ENCODE data around the gene SAMD4B.
"Not testable (repeated sequence)": the region's sequence is repeated elsewhere in the genome, so short reads cannot be mapped to it uniquely, and the experiment has no call there.

The SAMD4B gene

DNA sequence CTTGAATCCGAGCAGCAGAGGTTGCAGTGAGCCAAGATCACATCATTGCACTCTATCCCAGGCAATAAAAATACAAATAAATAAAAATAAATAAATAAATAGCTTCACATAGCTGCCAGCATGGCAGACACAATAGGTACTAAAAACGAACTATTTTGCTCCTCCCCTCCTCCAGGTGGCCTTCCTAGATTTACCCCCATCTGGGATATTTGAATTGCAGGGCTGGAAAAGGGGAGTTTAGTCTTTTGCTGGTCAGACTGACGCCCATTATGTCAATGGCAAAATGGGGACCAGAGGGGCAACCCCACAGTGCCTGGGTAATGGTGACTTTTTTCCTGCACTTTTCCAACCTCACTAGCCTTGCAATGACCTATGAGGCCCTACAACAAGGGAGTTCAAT lies 5.7 kb upstream of the SAMD4B start:
- DNase-seq (ENCODE audit: low read depth), result no peak

DNA sequence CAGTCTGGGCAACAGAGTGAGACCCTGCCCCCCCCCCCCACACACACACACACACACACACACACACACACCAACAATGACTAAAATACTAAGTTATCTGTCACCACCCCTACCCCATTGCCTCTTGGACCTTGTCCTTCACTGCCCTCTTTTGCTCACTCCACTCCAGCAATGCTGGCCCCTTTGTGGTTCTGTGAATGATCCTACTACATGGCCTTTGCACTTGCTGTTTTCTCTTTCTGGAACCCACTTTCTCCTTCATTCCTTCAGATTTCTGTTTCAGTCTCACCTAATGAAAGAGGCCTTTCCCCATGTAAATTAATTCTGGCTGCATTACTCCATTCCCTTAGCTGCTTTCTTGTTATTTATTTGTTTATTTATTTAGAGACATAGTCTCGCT lies 2.5 kb upstream of the SAMD4B start:
- DNase-seq (ENCODE audit: low read depth), result no peak

DNA sequence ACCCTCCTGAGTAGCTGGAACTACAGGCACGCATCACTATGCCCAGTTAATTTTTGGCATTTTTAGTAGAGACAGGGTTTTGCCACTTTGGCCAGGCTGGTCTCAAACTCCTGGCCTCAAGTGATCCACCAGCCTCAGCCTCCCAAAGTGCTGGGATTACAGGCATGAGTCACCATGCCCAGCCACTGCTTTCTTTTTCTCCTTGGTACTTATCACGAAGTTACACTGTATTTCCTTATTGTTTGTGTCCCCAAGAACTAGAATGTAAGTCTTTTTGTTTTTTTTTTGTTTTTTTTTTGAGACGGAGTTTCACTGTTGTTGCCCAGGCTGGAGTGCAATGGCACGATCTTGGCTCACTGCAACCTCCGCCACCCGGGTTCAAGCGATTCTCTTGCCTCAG lies 2.1 kb upstream of the SAMD4B start:
- DNase-seq (ENCODE audit: low read depth), result not testable (repeated sequence)

DNA sequence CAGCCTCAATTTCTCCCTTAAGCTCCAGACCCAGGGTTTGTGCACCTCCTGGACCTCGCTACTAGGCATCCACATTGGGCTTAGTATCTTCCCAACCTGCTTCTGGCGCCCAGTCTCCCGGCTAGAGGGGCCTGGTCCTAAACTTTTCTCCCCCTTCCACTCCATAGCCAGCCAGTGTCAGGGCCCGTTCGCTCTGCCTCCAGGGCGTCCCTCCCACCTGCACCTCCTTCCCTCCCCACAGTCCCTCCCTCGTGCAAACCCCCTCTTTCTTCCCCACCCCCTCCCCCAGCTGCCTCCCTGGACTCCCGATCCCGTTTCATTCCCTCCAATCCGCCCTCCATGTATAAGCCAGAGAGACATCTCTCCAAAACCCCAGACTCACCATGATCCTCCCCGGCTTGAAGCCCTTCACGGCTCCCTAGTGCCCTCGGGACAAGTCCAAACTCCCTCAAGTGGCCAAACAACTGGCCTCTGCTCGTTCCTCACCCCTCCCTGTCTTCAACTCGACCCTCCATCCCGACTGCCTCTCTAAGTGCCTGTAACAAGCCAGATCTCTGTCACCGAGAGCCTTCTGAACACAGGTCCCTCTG lies 997 bp upstream of the SAMD4B start:
- DNase-seq (ENCODE audit: low read depth), result peak; percentile 29

DNA sequence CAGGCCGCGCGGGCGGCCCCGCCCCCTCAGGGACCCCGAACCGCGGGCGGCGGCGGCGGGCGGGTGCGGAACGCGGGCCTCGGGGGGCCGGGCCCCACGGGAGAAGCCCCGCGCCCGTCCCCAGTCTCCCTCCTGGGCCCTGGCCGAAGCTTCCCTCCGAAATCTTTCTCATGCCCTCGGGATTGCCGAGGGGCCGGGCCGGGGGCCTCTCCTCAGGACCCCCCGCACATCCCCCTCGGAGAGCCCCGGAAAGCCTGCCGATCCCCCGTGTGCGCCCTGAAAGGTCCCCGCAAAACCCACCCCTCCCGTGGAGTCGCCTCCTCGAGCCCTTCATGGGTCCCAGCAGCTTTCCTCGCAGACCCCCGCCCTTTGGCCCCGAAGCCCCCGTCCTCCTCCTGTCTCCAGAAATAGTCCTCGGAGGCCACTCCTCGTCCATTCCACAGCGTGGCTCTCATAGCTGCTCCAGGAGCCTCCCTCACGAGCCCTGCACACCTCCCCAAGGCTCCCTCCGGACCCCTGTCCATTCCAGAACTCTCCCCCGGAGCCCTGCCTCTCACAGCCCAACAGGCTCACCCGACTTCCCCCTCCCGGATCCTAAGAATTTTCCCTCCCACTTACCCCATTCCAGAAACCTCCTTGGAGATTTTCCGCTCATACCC lies 555 bp downstream of the SAMD4B start:
- DNase-seq (ENCODE audit: low read depth), result peak; percentile 25

DNA sequence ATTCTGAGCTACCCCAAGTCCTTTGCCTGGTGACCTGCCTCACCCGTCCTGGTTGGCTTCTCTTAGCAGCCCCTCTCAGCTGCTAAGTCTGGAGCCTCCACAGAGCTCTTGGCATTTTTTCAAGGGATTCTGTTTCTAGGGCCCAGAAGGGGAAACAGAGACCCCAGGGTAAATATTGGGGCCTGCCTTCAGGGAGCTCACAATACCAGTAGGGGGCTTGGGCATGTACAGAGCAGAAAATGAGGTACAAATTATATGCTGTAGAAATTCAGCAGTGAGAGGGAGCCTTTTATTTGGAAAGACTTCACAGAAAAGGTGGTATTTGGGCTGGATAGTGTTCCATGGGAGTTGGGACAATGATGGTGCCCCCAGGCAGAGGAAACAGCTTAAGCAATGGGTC lies 3.7 kb downstream of the SAMD4B start:
- DNase-seq (ENCODE audit: low read depth), result no peak

DNA sequence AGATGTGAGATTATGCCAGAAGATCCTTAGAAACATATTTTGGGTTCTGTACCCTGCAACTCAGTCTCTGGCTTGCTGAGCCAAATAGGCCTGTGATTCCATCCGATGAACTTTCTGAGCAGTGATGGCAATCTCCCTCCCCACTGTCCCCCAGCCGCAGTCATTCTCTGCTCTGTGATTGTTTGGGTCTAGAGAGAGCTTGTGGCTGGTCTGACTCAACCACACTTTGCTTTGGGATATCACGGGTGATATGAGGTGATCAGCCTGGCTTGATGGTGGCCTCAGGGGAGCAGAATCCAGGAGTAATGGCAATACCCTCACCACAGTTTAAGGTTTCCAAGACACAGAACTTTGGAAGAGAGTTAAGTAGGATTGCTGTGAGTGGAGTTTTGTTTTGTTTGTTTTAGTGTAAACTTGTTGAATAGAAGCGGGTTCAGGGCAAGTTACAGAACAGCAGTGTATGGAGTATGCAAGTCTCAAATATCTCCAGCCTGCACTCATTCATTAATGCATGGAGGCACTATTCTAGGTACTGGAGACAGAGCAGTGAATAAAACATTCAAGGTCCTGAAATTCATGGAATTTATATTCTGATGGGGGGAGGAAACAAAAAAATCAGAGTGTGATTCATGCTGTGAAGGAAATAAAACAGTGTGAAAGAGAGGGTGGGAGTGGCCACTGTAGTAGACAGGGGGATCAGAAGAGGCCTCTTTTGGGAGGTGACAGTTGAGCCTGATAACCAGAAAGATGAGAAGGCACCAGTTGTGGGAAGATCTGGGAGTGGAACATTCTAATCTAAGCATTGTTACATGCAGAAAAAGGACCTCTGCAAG lies 5.3 kb downstream of the SAMD4B start:
- DNase-seq (ENCODE audit: low read depth), result peak; percentile 60

DNA sequence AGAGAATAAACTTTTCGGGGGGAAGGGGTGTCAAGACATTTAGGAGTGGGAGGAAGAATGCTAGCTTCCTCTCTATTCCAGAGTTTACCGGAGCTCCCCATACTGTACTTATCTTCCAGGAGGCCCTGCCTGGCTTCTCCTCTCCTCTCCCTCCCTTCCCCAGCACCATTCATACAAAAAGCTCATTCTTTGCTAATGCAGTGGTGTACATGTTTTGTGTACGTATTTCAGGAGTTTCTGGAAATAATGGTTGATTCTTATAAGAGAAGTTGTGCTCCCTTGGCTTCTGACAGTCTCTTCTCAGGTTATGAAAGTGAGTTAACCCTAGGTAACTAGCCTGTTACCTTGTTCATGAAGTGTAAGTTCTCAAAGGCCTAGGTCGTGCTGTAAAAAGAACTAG lies 7.1 kb downstream of the SAMD4B start:
- DNase-seq (ENCODE audit: low read depth), result no peak

DNA sequence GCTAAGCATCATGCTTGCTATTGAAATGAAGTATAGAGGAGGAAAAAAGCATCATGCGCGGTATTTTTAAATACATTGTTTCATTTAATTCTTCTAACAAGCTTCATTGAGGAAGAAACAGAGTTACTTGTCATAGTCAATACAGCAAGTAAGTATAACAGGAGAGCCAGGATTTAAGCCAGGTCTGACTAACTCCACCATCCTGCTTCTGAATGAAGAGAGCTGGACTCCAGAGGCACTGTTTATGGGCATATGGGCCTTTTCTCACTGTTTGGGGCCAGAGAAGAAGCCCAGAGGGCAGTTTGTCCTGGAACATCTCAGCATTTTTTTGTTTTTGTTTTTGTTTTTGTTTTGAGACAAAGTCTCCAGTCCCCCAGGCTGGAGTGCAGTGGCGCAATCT lies 7.9 kb downstream of the SAMD4B start:
- DNase-seq (ENCODE audit: low read depth), result no peak

DNA sequence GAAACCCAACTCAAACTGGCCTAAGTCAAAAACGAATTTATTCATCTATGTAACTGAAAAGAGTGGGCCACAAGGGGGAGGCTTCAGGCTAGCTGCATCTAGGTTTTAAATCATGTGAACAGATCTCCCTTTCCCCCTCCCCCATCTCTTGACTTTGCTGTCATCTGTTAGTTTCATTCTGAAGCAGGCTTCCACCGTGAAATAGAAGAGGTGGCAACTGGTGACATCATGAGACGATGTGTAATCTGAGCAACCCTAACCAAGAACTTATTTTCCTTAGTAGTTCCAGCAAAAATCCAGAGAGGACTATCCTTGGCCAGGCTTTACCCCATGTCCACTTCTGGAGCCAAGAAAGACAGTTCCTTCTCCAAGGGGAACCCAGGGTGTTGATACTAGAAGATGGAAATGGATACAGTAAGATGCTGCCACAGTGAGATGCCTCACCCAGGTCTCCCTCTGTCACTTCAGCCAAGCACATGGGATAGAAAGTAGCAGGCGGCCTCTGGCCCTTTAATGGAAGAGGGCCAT lies 9.4 kb downstream of the SAMD4B start:
- DNase-seq (ENCODE audit: low read depth), result peak; percentile 14

DNA sequence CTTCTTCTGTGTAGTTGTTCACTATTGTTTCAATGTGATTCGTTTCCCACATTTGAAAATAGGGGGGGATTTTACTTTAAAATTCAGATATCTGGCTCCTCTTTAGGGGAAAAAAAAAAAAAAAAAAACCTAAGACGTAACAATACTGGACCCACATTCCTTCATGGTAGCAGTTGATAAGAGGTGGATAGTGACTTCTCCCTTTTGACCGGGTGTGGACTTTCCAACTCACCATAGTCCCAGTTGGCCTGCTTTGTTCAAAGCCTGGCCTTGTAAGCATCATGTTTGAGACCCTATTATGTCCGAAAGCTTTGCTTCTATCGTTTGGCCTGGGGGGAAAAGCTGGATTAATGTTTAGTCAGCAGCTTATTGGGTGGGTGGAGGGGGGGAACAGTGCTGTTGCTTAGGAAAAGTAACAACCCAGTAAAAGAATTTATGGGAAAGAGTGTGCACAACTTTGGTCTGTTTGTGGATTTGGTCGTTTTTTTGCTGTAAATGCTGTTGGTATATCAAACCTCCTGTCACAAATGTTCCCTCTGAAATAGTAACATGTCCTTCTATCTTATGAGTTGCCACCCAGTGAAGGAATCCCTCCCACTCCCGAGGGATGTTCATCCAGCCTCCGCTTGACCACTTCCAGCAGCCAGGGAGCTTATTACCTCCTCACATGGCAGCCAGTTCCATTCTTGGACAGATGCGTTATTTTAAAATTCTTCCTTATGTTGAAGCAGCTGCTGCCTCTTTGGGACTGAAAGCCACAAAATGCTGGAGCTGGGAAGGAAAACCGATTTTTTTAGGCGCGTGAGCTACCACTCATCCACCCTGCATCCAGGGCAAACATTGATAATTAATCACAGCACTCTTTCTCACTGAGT lies 10.4 kb downstream of the SAMD4B start:
- DNase-seq (ENCODE audit: low read depth), result no peak

DNA sequence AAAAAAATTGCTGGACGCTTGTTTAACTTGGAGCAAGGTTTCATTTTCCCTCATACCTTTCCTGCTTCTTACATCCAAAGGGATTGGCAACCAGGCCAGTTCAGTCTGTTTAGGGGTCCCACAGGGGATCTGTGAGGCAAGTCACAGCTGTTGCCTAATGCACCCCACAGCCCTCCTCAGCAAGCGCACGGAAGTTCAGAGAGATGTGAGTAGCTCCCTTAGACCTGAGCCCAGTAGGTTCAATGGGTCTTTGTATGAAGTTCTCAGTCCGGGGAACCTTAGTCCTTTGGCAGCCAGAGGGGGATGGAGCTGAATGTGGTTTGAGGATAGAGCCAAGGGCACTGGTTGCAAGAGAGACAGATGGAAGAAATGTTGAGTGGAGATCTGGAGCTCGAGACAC lies 13.0 kb downstream of the SAMD4B start:
- no peak for DNase-seq (ENCODE audit: low read depth)

DNA sequence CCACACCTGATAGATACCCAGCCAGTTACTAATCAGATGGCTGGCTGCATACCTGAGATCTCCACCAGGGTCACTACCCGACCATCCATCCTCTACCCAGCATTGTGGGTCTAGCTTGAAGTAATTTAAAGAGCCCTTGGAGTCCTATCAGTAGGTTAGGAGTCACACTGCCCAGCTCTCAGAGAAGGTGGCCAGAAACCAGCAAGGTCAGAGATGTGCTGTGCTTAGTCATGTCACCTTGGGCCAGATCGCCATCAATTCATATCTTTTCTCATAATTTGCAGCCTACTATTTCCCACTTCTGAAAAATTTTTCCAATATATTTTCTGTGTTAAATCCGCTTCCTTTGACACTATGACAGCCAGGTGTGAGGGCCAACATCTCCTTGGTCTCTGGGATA lies 13.9 kb downstream of the SAMD4B start:
- DNase-seq (ENCODE audit: low read depth), result no peak

DNA sequence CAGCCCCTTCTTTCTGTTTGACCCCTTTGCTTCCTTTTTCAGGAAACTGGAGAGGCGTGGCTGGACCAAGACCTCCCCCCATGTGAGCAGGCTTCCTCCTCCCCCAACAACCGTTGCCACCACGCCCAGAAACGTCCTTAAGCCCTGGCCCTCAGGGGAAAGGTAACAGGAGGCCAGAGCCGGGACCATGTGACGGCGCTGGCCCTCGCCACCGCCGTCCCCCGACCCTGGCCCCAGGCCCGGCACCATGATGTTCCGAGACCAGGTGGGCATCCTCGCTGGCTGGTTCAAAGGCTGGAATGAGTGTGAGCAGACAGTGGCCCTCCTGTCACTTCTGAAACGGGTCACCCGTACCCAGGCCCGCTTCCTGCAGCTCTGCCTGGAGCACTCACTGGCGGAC lies 14.4 kb downstream of the SAMD4B start:
- no peak for DNase-seq (ENCODE audit: low read depth)

DNA sequence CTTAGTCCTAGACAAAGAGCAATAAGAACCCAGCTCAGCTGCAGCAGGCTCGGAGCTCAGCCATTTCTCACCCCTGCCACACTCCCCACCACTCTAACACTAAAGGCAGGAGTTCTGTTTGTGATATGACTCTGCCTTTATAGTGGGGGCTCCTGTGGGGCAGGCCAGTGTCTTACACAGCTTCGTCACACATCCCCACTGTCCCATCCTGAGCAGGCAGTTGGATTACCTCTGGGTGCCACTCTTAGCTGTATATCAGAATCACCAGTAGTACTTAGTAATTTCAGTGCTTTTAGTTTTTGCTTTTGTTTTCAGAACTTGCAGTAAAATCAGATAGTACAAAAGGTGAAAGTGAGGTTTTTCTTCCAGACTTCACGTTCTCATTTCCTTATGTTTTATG lies 16.8 kb downstream of the SAMD4B start:
- DNase-seq (ENCODE audit: low read depth), result no peak

DNA sequence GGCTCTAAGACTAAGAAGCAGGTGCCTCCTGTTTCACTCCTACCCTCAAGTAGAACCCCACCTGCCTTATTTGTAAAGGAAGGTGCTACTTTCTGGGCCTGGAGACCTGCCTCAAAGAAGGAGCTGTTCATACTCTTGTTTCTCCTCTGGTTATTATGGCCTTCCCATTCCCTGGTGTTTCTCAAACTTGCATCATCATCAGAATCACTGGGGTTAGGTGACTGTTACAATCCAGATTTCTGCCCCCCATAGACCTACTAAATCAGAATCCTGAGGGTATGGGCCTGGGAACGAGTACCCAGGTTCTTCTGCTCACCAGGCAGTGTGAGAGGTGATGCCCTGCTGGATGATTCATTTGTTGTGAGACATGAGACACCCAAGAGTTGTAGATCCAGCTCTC lies 18.4 kb downstream of the SAMD4B start:
- no peak for DNase-seq (ENCODE audit: low read depth)

DNA sequence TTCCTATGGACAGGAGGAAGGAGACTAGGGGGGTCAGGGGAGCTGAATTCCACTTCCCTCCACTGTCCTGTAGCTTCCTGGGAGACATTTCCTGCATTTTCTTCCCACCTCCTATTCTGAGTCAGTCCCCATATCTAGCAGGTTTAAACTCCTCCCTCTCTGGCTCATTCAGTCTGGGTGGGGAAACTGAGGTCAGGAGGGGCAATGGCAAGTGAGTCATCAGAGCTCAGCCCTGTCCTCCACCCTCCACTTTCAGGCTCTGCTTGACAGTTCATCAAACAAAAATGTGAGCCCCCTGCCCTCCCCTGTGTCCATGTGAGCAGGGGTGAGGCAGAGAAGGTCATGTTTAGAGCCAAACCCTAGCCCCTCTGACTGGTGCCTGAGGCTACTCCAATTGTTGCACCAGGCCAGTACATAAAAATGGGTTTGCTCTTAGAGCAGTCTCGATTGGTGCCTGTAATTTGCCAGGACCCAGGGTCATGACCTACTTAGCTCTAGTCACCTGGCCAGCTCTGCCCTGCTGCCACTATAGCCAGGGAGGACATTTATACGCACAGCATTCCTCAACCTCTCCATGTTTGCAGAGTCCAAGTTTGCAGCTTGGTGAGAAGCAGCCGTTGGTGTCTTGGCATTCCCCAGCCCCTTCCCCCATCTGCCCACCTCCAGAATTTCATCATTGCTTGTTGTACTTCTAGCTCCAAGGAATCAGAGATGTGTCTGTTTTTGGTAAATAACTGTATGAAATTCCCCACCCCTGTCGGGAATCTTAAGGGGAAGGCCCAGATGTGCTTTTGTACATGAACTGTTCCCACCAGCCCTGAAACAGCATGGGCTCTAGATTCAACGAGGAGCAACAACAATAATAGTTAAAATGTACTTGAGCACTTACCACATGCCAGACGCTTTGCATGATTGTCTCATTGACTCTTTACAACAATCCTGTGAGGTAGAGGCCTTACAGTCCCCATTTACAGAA lies 20.7 kb downstream of the SAMD4B start:
- DNase-seq (ENCODE audit: low read depth), result peak; percentile 78

DNA sequence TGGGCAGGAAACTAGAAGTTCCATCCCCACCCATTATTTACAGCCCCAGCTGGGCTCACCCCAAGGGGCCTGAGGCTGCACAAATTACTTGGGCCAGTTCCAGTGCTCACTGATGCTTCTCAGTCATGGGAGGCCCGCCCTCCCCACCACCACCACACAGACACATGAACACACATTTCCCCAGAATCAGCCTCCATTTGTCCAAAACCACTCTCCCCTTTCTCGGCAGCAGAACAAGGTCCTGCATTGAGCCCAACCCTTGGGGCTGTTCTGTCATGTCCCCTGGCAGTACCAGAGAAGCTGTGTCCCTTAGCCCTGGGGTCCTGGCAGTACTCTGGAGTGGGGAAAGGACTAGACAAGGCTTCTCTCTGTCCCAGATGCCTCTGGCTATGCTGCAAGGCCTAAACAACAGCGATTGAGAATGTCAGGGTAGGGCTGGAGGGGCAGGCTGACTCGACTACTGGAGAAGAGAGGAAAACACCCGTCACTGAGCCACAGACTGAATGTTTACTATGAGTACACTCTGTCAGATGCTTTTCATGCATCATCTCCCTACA lies 21.8 kb downstream of the SAMD4B start:
- DNase-seq (ENCODE audit: low read depth), result peak; percentile 90

DNA sequence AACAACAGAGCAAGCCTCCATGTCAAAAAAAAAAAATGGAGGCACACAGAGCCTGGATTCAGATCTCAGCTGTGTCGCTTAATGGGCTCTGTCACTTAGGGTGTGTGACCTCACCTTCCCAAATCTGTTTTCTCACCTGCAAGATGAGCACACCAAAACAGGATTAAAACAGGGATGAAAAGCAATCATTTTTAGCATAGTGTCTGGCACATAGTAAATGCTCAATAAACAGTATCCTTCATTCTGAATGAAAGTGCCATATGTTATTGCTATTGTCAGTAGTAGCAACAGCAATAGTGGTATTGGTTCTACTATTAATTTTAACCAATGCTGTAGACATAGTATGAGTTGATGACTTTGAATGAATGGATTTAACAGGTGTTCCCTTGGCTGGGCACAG lies 23.3 kb downstream of the SAMD4B start:
- DNase-seq (ENCODE audit: low read depth), result no peak

DNA sequence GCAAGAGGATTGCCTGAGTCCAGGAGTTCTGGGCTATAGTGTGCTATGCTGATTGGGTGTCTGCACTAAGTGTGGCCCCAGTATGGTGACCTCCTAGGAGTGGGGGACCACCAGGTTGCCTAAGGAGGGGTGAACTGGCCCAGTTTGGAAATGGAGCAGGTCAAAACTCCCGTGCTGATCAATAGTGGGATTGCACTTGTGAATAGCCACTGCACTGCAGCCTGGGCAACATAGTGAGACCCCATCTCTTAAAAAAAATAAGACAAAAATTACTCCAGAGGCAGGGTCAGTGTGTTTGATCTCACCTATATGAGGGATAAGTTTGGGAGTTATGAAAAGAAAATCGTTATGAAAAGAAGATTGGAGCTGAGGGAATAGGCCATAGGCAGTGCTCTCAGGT lies 27.0 kb downstream of the SAMD4B start:
- DNase-seq (ENCODE audit: low read depth), result no peak

DNA sequence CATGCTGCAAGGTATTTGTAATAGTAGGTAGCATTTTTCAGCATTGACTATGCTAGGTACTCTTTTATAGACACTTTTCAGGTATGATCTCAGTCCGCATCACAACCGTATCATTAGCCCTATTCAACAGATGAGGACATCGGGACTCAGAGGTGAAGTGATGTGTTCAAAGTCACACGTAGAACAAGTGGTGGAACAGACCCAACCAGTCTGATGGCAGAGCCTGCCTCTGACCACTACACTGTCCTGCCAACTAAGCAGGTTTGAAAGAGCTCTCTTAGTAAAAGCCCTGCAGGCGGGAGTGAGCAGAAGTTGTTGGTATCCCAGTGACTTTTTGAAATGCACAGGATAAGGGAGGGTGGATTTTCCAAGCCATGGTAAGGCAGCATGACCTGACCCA lies 28.5 kb downstream of the SAMD4B start:
- DNase-seq (ENCODE audit: low read depth), result no peak
